GM12873 (cell line): ENCODE results near the gene TXNRD1.

Experiments used
- CTCF ChIP-seq: IDR thresholded peaks from 2 replicates; pipeline ENCODE4 v1.5.1; 2012; ENCODE audit warnings: low read depth, mild to moderate bottlenecking, moderate library complexity, low read length, control low read depth; ENCODE audit not compliant: insufficient read depth; ENCODE audit errors: missing control alignments

The TXNRD1 gene

GRCh38 chr12:104263026-104263425 lies 47.4 kb downstream of the TXNRD1 start:
- no peak for TF ChIP-seq CTCF

- no peak for TF ChIP-seq CTCF
Measured at GRCh38 chr12:104263580-104264358, 48.2 kb downstream of the TXNRD1 start.

GRCh38 chr12:104272938-104273337 lies 57.4 kb downstream of the TXNRD1 start:
- no peak for TF ChIP-seq CTCF

- no peak for TF ChIP-seq CTCF
Measured at GRCh38 chr12:104273503-104273902, 57.9 kb downstream of the TXNRD1 start.

- TF ChIP-seq CTCF = no peak
Measured at GRCh38 chr12:104274811-104275210, 59.2 kb downstream of the TXNRD1 start.

- no peak for TF ChIP-seq CTCF
Measured at GRCh38 chr12:104275689-104276088, 60.1 kb downstream of the TXNRD1 start.

- TF ChIP-seq CTCF = no peak
Measured at GRCh38 chr12:104276273-104277131, 60.9 kb downstream of the TXNRD1 start.
